Activated CD4-positive, alpha-beta T cell treated with anti-CD3 and anti-CD28 coated beads, Interleukin-2, Interleukin-6, amounts not matched to agents 100 ng/mL and 50 ng/mL, durations not matched to agents 16 hours and 8 hours (primary cell): ENCODE data around the gene FAM89B.
A peak's percentile ranks its signal among the peaks of the same experiment; 100 is the strongest.

Experiments
- DNase-seq: peaks from one replicate; pipeline ENCODE4 v3.0.0-alpha.2; 2020

FAM89B gene

GRCh38 chr11:65591939-65592857 lies 19.9 kb downstream of the FAM89B start:
- DNase-seq = no peak

- DNase-seq = no peak
Observed at GRCh38 chr11:65592858-65593517, 20.6 kb downstream of the FAM89B start.

GRCh38 chr11:65593518-65594414 lies 21.4 kb downstream of the FAM89B start:
- DNase-seq = peak; percentile 57

GRCh38 chr11:65595131-65595530 lies 22.8 kb downstream of the FAM89B start:
- DNase-seq = no peak

GRCh38 chr11:65595543-65596281 lies 23.4 kb downstream of the FAM89B start, which contains the start of gene KCNK7:
Gene KCNK7, minus strand, starts transcription at chr11:65595800. Its CDS starts 28 bp downstream, at chr11:65595772.
- DNase-seq = no peak

GRCh38 chr11:65596520-65596919 lies 24.2 kb downstream of the FAM89B start:
- DNase-seq = no peak

GRCh38 chr11:65598258-65598699 lies 25.9 kb downstream of the FAM89B start:
- DNase-seq = no peak

- DNase-seq = no peak
Observed at GRCh38 chr11:65599216-65599954, 27.0 kb downstream of the FAM89B start.

- no peak for DNase-seq
Observed at GRCh38 chr11:65599955-65600246, 27.6 kb downstream of the FAM89B start.

- no peak for DNase-seq
Observed at GRCh38 chr11:65604258-65604657, 31.9 kb downstream of the FAM89B start.

- DNase-seq = peak; percentile 26
Observed at GRCh38 chr11:65606876-65607613, 34.7 kb downstream of the FAM89B start.

- DNase-seq = no peak
Observed at GRCh38 chr11:65607614-65608426, 35.5 kb downstream of the FAM89B start.

GRCh38 chr11:65609229-65609628 lies 36.9 kb downstream of the FAM89B start:
- no peak for DNase-seq

- no peak for DNase-seq
Observed at GRCh38 chr11:65609665-65610064, 37.3 kb downstream of the FAM89B start.

GRCh38 chr11:65610404-65610803 lies 38.1 kb downstream of the FAM89B start:
- DNase-seq = no peak

GRCh38 chr11:65611028-65611757 lies 38.9 kb downstream of the FAM89B start:
- no peak for DNase-seq

GRCh38 chr11:65611758-65612603 lies 39.6 kb downstream of the FAM89B start:
- DNase-seq = no peak

GRCh38 chr11:65612691-65613090 lies 40.4 kb downstream of the FAM89B start:
- DNase-seq = no peak
